ENCODE results near the gene ARF1.

The ARF1 gene

GRCh38 chr1:228147151-228147693, 64.7 kb downstream of the ARF1 start:
- no peak for DNase-seq (ENCODE audit: low read depth in 2 of 2, low spot score in 1 of 2)

GRCh38 chr1:228147768-228148167, 65.3 kb downstream of the ARF1 start:
- no peak for DNase-seq (ENCODE audit: low read depth in 2 of 2, low spot score in 1 of 2)

- DNase-seq (ENCODE audit: low read depth in 2 of 2, low spot score in 1 of 2): no peak
Observed at GRCh38 chr1:228148196-228148861, 65.8 kb downstream of the ARF1 start.
